AG04450 (cell line): ENCODE data around the gene ZNF791. TPM values are rescaled to one million over a fixed set of nuclear protein-coding genes. Genes with fewer than 3 reads are reported as not detected.
"Not testable (repeated sequence)": the region's sequence is repeated elsewhere in the genome, so short reads cannot be mapped to it uniquely, and the experiment has no call there.

Experiments used
- CTCF ChIA-PET: fragments of 300-600, 350-600 bp; formaldehyde crosslinking; extraction: SDS; loops from one replicate; lab custom pipeline; 2022; ENCODE audit warnings: antibody characterized with exemption, inconsistent platforms; lab: Charles Lee
- POLR2A ChIA-PET: fragments of 350-600 bp; formaldehyde crosslinking; extraction: SDS; loops from one replicate; lab custom pipeline; 2021; ENCODE audit warnings: antibody characterized with exemption, inconsistent platforms; lab: Yijun Ruan, JAX
- DNase-seq: peaks from one replicate; pipeline ENCODE4 v3.0.0-alpha.2; 2011; ENCODE audit warnings: low read depth, low spot score
- H3K27ac ChIP-seq: one replicate; pipeline ENCODE4 v1.5.1; 2012; ENCODE audit warnings: low read depth, low read length, control low read depth
- H3K27me3 ChIP-seq: one replicate; pipeline ENCODE4 v1.6.0; 2012; ENCODE audit warnings: low read length; ENCODE audit not compliant: control insufficient read depth, insufficient read depth
- H3K4me3 ChIP-seq: 2 replicates; pipeline ENCODE4 v1.5.1; 2011; ENCODE audit warnings: mild to moderate bottlenecking, low read depth, low read length, control low read depth
- H3K9me3 ChIP-seq: 2 replicates; pipeline ENCODE4 v1.5.1; 2012; ENCODE audit warnings: low read length; ENCODE audit not compliant: control insufficient read depth, insufficient read depth
- CTCF ChIP-seq: IDR thresholded peaks from 2 replicates; pipeline ENCODE4 v1.5.1; 2011; ENCODE audit warnings: low read depth, low read length, control low read depth, inconsistent platforms
- polyA plus RNA-seq: library from polyadenylated mRNA; depleted of rRNA; stranded (reverse); fragments of >200 nt; gene quantifications from 2 replicates; pipeline ENCODE4 v1.2.3, GENCODE V29; 2011

The ZNF791 gene
- polyA plus RNA-seq, 1 experiment: 15.8 TPM

- Histone ChIP-seq H3K27ac (no peak overlapping the region), H3K27me3 (no peaks in the 10 kb centered on the region), H3K9me3 (peaks cover 39% of the 10 kb centered on the region), H3K4me3 (no peak overlapping the region)
- no peak for DNase-seq
- ChIA-PET POLR2A (no interaction called here), CTCF (interaction anchor here (0.6 kb wide), 1 partner anchor 17 kb away, joined by 6 read pairs; no protein-coding TSS in a partner anchor)
- no peak for TF ChIP-seq CTCF
Measured at GRCh38 chr19:12617646-12618045, 6.9 kb downstream of the ZNF791 start.

- CTCF ChIA-PET, H3K4me3 ChIP-seq, H3K27ac ChIP-seq, DNase-seq, H3K27me3 ChIP-seq: not testable (repeated sequence)
- POLR2A ChIA-PET: interaction anchor here (0.6 kb wide), 1 partner anchor 37 kb away, joined by 3 read pairs; no protein-coding TSS in a partner anchor
- H3K9me3 ChIP-seq: peaks cover 73% of the 10 kb centered on the region
Measured at GRCh38 chr19:12621253-12622024, 10.7 kb downstream of the ZNF791 start.

- CTCF ChIA-PET: interaction anchor here (0.6 to 1.7 kb wide), 2 partner anchors 17 to 24 kb away, joined by 4 to 8 read pairs; no protein-coding TSS in a partner anchor
- no peak overlapping the region for H3K27ac ChIP-seq
- no peak for DNase-seq
Measured at GRCh38 chr19:12623361-12624031, 12.8 kb downstream of the ZNF791 start.

GRCh38 chr19:12626958-12627357 lies 16.2 kb downstream of the ZNF791 start:
- no peaks in the 10 kb centered on the region for H3K27me3 ChIP-seq
- TF ChIP-seq CTCF: no peak
- no peak for DNase-seq
- ChIA-PET CTCF (interaction anchor here (0.5 to 1.1 kb wide), 3 partner anchors 13 to 566 kb away, joined by 3 to 4 read pairs (median 4); no protein-coding TSS in a partner anchor), POLR2A (no interaction called here)
- no peak overlapping the region for H3K27ac ChIP-seq
- H3K9me3 ChIP-seq: peaks cover 79% of the 10 kb centered on the region
- no peak overlapping the region for H3K4me3 ChIP-seq

More at GRCh38 chr19:12623361-12624031, 12.8 kb downstream of the ZNF791 start:
- no peak for TF ChIP-seq CTCF
- H3K9me3 ChIP-seq: peaks cover 83% of the 10 kb centered on the region
- no peak overlapping the region for H3K4me3 ChIP-seq
- no peaks in the 10 kb centered on the region for H3K27me3 ChIP-seq
- POLR2A ChIA-PET: interaction anchor here (0.5 kb wide), 1 partner anchor 12 kb away, joined by 3 read pairs; no protein-coding TSS in a partner anchor

GRCh38 chr19:12628040-12629022 lies 17.6 kb downstream of the ZNF791 start:
- Histone ChIP-seq H3K27me3 (no peaks in the 10 kb centered on the region), H3K27ac (no peak overlapping the region), H3K4me3 (no peak overlapping the region), H3K9me3 (peaks cover 75% of the 10 kb centered on the region)
- no peak for DNase-seq
- CTCF ChIA-PET: no interaction called here
- POLR2A ChIA-PET: no interaction called here
- TF ChIP-seq CTCF: no peak
